Endothelial cell of umbilical vein (primary cell): ENCODE data around the gene PLAC8.

Experiments
- CTCF ChIP-seq, 2 donors: IDR thresholded peaks; 1 replicate in 1 of 2; 2 replicates in 1 of 2; pipeline ENCODE4 v1.5.1; 2011; ENCODE audit warnings: low read length in 2 of 2, mild to moderate bottlenecking in 2 of 2, moderate library complexity in 2 of 2, control low read depth in 1 of 2, inconsistent platforms in 1 of 2, low read depth in 1 of 2; ENCODE audit not compliant: insufficient read depth in 1 of 2; ENCODE audit errors: extremely low read depth in 1 of 2
- EZH2 ChIP-seq: IDR thresholded peaks from 2 replicates; pipeline ENCODE4 v1.6.1; 2012; ENCODE audit warnings: borderline replicate concordance, low read depth, mild to moderate bottlenecking, moderate library complexity, low read length, inconsistent platforms; ENCODE audit not compliant: severe bottlenecking
- GATA2 ChIP-seq: IDR thresholded peaks from 2 replicates; pipeline ENCODE4 v1.7.0; 2011; ENCODE audit warnings: low read depth, mild to moderate bottlenecking, moderate library complexity, mixed read lengths, low read length; ENCODE audit not compliant: insufficient read length, insufficient read depth
- JUN ChIP-seq: IDR thresholded peaks from 2 replicates; pipeline ENCODE4 v1.6.1; 2011; ENCODE audit warnings: borderline replicate concordance, low read depth; ENCODE audit not compliant: insufficient read length, insufficient read depth
- MYC ChIP-seq: IDR thresholded peaks from one replicate; pipeline ENCODE4 v1.6.1; 2011; ENCODE audit warnings: mild to moderate bottlenecking, low read depth, low read length
- POLR2A ChIP-seq: IDR thresholded peaks from 2 replicates; pipeline ENCODE4 v1.6.1; 2012; ENCODE audit warnings: low read depth, mild to moderate bottlenecking, control low read depth, low read length
- POLR2AphosphoS5 ChIP-seq: IDR thresholded peaks from 2 replicates; pipeline ENCODE4 v1.6.1; 2012; ENCODE audit warnings: low read depth, mild to moderate bottlenecking, control low read depth, low read length, moderate library complexity; ENCODE audit not compliant: insufficient read depth

DNA sequence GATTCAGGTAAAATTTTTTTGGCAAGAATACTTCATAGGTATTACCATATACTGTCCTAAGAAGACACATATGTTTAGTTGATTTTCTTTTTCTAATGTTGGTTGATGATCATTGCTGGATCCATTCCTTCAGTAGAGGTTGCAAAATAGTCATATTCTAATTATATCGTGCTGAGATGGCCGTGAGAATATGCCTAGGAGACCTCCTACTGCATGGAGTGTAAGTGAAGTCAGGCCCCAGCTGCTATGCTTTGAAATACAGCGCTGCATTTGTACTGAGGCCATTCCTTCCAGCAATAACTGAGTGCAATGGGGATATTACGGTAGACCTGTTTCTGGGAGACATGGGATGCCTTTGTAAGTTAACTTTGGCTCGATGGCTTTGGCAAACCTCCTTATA, 6.7 kb upstream of the PLAC8 start:
- TF ChIP-seq CTCF (IDR thresholded peaks at IDR 0.05; ENCODE audit: extremely low read depth in 1 of 2, insufficient read depth in 1 of 2, low read depth in 1 of 2, low read length in 2 of 2) (no peak), POLR2A (no peak), EZH2 (no peak), MYC (no peak), GATA2 (no peak), JUN (no peak), POLR2AphosphoS5 (no peak)
